HG02884 (cell line): Measurements from ENCODE around the gene POU1F1.
"Not testable (repeated sequence)": the region's sequence is repeated elsewhere in the genome, so short reads cannot be mapped to it uniquely, and the experiment has no call there.

Experiments used
- ATAC-seq: cut with Tn5 transposase; IDR thresholded peaks from one replicate; pipeline ENCODE4 v1.9.1; 2021; ENCODE audit warnings: mild to moderate bottlenecking, moderate library complexity; ENCODE audit not compliant: unreplicated experiment

The POU1F1 gene, protein sequence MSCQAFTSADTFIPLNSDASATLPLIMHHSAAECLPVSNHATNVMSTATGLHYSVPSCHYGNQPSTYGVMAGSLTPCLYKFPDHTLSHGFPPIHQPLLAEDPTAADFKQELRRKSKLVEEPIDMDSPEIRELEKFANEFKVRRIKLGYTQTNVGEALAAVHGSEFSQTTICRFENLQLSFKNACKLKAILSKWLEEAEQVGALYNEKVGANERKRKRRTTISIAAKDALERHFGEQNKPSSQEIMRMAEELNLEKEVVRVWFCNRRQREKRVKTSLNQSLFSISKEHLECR

DNA sequence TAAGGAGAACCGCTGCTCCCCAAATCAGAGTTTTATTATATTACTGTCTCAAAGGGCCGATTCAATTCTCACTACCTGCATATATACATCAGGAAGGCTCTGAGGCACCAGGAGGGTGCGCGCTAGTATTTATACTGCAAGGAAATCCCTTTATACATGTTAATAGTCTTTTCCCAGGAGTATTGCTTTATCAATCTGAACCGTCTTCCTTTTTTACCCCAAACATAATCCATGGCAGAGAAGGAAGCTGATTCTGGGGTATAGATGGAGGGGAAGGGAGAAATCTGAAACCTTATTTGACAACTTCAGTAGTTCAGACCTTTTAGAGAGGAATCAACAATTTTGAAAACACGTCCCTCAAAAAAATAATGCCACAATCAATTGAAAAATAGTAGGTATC lies at the start of gene POU1F1:
Gene POU1F1 (minus strand): TSS at position 101 of the 400 bp plus-strand sequence. CDS start 122 bp downstream, outside the sequence.
- no peak for ATAC-seq

DNA sequence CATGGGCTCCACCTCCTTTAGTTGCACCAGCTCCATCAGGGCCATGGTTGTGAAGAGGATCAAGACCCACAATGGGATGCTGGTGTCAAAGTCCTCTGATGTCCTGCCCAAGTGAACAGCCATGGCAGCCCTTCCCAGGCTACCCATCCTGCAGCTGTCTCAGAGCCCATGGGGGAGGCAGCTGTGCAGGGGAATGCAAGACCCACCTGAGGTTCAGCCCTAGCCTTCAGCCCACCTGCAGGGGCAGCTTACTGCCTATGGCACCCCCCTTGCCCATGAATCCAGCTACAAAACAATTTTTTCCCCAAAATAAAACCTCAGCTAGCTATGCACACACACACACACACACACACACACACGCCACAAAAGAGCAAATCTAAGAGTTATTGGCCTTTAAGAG lies 48.2 kb upstream of the POU1F1 start:
- no peak for ATAC-seq

DNA sequence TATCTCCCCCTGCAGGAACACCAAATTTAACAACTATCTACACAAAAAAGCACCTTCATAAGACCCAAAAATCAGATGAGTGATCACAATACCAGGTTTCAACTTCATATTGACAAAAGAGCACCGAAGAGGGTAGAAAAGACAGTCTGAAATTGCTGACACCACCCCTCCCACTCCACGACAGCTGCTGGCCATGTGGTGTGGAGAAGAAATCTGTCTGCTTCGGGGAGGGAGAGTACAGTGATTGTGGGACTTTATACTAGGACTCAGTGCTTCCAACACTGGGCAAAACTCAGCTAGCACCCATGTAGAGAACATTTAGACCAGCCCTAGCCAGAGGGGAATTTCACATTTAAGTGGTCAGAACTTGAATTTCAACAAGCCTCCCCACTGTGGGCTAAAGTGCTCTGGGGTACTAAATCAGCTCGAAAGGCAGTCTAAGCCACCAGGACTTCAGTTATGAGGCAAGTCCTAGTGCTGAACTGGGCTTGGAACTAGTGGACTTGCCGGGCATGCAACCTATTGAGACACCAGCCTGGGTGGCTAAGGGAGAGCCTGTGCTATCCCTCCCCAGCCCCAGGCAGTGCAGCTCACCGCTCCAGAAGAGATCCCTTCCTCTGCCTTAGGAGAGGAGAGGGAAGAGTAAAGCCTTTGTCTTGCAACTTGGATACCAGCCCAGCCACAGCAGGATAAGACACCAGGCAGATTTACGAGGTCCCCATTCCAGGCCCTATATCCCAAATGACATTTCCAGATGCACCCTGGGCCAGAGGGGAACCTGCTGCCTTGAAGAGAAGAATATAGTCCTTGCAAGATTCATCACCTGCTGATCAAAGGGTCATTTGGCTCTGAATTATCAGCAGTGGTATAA lies 44.6 kb upstream of the POU1F1 start:
- ATAC-seq: no peak

DNA sequence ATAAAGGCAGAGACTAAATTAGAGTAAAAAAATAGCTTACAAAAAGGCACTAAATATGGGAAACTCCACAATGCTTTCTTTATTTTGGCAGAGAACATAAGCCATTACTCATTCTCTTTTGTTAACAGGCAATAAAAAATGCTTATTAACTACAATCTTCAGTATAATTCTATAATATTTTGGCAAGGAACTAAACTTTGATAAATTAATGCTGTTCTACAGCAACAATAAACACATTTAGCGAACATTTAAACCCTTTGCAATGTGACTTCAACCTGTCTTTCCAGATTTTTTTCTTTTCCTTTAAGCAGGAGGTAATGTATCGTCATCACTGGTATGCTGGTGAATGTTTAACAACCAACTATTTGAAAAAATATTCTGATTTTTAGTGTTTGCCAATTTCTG lies 42.2 kb upstream of the POU1F1 start:
- no peak for ATAC-seq

DNA sequence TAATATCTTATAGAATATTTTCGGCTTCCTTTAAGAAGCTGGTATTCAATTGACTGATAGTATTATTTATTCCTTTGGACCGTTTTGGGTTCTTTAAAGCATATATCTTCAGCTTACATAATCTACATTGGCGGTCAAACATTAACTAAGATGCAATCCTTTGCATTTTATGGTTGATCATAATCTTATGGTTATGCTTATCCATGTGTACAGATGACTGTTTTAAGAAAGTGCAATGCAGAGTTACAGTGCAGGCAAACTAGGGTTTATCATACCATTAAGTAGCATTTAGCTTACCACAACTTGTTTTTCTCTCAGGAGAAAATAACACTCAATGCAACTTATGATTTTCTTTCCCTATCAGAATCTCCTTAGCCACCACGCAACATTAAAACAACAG lies 41.4 kb upstream of the POU1F1 start:
- ATAC-seq: no peak

DNA sequence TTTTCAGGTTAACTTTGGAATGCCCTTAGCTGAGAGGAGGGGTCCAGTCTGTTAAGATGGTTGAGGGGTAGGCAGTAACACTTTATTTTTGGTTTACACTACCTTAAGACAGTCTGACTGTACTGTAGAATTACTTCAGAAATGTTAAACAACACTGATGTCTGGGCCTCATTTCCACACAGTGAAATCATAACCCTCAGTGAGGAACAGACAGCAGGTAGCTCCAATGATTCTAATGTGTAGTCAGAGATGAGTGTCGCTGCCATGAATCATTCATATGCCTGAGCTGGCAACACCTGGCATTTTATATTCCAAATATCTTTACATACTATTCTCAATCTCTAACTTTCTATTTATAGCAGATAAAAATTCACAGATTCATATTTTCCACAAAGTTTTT lies 37.3 kb upstream of the POU1F1 start:
- no peak for ATAC-seq

DNA sequence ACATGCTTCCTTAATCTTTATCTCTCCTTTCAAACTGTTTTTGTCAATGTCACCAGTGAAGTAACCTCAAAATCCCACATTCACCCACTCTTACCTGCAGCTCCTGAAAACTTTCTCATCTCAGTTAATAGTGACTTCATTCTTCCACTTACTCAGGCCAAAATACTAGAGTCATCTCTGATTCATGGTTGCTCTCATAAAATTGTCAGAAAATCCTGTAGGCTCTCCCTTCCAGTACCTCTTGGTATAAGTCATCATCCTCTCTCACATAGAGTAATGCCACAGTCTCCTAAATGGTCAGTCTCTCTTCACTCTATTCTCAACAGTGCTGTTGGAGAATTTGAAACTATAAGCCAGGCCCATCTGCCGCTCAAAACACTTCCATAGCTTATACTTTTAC lies 34.9 kb upstream of the POU1F1 start:
- ATAC-seq: no peak

DNA sequence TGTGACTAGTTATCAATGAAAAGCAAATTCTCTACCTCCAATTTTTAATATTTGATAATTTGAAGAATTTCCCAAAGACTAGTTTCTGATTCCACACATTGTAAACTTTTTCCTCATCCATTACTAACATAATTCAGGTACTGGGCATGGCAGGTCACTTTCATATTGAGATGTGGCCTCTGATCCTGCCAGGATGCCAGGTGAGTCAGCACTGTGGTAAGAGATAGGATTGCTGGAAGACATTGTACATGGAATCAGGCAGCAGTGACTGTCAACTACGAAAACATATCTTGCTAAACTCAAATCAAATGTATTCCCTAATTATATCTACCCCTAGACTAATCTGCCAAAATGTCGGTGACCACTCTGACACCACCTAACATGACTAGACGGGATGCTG lies 33.2 kb upstream of the POU1F1 start:
- no peak for ATAC-seq

DNA sequence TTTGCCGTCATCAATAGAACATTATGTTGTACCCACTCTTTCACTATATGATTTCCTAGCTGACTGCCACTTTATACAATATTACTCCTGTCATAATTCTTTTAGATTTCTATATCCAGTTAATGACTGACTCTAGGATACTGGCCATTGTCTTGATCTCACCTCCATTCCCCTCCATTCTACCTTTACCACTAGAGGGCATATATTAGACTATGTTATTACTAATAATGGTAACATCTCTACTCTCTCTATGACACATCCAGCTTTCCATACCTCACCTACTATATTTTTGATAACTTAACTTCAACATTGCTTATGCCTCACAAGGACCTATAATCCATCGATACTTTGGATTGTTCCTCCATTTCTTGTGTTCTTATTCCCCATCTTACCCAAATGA lies 31.4 kb upstream of the POU1F1 start:
- peak; percentile 95 for ATAC-seq

DNA sequence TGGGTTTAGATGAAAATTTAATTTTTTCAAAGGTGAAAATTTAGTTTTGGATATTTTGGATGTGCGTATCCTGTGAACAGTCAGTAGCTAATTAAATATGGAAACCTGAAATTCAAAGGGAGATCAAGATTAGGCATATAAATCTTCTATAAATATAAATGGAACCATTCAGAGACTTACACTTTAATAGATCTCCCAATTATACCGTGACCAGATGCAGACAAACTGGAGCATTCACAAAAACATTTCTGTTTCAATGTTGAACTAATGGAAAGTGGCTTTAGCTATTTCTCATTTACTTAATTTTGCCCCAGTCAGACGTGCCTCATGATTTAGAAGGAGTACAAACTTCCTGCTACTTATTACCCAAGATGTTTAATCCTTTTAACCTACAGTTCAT lies 29.1 kb upstream of the POU1F1 start:
- ATAC-seq: no peak

DNA sequence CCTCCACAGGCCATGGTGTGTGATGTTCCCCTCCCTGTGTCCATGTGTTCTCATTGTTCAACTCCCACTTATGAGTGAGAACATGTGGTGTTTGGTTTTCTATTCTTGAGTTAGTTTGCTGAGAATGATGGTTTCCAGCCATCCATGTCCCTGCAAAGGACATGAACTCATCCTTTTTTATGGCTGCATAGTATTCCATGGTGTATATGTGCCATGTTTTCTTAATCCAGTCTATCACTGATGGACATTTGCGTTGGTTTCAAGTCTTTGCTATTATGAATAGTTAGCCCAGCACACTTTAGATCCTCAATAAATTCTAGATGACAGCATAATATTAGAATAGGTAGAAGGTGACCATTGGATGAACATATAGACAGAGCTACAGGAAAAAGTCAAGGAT lies 28.6 kb upstream of the POU1F1 start:
- ATAC-seq: not testable (repeated sequence)

DNA sequence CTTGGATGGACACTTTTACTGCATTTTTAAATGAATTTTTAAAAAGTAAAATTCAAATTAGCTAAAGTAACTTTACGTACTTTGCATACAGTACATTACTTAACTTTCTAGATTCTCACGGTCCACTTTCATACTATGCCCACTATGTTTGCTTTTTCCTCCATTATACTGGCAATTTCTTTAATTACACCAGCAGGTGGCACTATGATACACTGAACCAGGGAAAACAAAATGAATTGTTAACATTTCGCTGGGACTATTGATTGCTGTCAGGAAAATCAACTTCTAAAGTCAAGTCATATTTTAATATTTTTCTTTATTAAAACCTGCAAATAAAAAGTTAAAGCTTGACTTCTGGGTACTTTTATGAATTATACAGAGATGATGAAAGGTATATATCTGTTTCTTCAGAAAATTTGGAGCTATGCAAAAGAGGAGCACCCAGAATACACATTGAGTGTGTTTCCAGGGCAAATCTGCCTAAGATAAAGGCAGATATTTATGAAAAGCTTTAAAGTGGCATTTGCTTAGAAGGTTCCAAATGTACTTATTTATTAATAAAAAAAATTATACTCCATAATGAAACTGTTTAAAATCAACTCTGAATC lies 21.8 kb upstream of the POU1F1 start:
- peak; percentile 85 for ATAC-seq

DNA sequence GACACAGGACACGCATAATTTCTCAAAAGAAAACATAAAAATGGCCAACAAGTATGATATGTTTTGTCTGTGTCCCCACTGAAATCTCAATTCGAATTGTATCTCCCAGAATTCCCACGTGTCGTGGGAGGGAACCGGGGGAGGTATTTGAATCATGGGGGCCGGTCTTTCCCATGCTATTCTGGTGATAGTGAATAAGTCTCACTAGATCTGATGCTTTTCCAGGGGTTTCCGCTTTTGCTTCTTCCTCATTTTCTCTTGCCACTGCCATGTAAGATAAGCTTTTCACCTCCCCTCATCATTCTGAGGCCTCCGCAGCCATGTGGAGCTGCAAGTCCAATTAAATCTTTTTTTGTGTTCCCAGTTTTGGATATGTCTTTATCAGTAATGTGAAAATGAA lies 12.1 kb upstream of the POU1F1 start:
- no peak for ATAC-seq

DNA sequence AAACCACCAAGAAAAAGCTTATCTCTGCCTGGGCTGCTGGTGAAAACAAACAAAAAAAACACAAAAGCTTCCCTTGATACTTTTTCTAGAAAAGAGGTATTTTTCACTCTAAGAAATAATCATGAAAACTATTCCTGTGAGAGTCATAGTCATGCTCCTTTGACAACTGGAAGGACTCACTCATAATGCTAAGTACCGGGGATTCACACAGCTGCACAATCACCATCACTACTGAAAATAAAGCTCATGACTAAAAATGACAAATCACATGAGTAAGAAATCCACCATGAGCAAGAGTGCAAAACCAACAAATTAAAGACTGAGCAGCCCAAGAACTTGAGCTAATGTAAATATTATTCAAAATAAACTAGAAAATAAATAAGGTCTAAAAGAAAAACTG lies 10.6 kb upstream of the POU1F1 start:
- ATAC-seq: peak; percentile 98

DNA sequence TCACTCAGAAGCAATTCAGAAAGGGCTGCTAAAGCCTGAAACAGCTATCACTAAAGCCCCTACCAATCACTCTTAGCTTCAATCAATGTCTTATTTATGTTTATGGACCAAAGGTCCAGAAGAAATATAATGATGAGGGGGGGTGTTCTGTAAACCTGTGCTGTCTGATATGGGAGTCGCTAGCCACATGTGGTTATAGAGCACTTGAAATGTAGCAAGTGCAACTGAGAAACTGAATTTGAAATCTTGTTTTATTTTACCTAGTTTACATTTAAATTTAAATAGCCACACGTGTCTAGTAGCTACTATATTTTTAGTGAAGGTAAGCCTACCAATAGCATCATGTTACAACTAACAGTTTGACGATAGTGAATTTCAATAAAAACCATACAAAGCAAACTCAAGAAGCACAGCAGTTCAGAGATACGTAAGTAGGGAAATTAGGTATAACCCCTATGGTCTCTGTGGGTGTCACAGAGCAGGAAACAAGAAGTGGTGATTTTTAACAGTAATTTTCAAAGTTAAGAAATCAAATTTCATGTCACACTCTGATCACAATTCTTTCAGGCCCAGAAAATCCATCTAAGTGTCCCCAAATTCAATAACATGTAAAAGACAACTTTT lies 3.6 kb downstream of the POU1F1 start:
- peak; percentile 95 for ATAC-seq

DNA sequence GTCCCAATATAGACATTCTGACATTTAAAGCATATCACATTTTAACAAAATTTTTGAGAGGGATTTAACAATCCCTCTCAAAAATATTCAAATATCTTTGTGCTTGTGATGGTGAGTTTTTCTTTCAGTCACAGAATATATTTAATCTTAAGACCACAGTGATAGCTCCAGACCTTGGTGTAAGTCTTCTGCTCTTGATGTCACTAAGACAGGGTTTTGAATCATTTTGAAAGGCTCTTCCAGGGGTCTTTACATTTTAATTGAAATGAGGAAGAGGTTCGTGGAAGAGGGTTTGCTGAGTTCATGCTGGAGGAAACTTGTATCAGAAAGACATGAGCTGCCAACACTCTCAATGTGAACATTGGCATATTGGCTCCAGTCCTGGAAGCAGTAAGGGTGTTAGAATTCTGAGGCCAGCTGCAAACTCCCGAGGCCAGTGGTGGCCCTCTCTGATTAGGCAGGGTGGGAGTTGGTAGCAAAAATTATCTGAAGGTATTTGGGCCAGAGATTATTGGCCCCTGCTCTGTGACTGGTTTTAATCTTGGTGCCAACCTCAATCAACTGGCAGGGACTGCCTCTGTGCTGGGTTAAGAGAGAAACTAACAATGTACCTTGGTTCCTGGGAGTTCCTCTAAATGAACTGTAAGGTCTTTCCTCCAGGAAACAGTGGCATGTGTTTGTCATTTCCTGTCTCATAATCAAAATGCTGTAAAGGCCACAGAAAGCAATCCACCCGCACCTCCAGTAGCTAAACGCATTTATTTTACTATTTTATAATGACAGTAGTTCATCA lies 5.3 kb downstream of the POU1F1 start:
- no peak for ATAC-seq

DNA sequence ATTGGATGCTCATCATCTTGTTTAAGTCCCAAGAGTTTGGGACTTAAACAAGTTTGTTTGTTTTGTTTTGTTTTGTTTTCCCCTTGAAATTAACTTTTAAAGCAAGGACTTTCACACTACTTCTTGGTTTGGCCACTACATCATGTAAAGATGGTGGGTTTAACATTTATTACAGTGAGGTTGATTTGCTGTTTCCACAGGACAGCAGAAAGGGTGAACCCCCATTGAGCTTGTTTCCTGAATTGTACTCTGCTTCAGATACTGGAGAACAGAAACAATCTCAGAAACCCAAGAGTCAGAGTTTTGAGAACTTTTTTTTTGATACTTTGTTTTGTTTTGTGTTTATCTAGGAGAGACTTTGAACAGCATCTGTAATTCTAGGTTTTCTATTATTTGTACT lies 6.7 kb downstream of the POU1F1 start:
- no peak for ATAC-seq

DNA sequence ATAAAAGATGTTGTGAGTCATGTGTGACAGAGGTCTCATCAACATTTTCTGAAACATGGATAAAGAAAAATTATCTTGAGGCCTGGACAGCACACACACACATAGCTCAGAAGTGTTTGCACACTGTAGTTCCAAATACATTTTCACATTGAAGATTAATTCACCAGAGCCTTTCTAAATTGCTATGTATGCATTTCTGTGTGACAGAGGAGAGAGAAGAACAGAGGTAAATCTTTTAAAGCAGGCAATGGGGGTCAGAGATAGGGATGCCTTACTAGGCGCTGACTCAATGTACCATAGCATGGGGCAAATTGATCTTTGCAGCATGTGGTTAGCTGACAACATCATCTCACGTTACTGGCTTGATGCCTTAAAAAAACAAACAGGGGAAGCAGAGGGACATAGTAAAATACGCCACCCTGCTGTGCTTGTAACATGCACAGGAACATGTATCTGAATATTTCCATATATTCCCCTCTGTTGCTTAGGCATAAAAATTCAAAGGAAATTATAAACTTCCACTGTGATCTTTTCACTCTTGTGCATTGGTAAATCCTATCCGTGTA lies 7.7 kb downstream of the POU1F1 start:
- ATAC-seq: no peak

DNA sequence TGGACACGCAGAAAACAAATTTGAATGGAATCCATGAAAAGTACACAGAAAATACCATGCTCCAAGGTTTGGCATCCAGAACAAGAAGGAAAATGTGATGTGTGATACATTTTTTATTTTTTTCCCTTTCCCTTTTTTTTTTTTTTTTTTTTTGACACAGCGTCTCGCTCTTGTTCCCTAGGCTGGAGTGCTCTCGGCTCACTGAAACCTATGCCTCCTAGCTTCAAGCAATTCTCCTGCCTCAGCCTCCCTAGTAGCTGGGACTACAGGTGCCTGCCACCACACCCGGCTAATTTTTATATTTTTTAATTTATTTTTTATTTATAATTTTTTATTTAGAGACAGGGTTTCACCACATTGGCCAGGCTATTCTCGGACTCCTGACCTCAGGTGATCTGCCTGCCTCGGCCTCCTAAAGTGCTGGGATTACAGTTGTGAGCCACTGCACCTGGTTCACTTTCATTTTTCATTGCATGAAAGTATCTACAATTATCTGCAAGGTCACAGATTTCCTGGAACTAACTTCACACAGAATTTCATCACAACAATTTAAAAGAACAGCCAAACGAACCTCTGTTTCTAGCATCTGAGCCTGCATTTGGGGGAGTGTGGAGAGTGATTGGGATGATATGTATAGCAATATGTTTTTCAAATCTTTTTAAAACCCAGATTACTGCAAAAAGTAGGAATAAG lies 8.3 kb downstream of the POU1F1 start:
- ATAC-seq: no peak

DNA sequence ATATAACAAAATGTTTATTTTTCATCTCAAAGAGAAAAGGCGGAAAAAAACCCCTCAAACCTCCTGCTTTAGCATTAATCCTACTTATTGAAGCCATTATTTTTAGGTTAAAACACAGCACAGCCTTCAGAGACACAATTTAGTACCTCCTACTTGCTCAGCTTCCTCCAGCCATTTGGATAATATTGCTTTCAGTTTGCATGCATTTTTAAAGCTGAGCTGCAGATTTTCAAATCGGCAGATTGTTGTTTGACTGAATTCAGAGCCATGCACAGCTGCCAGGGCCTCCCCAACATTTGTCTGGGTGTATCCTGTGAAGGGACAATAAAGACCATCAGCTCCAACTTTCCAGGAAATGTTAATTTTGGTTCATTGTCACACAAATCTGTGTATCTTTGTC lies 14.5 kb downstream of the POU1F1 start:
- no peak for ATAC-seq
